SK-N-MC (cell line): ENCODE data around the gene RAB43.
"Not testable (repeated sequence)": the region's sequence is repeated elsewhere in the genome, so short reads cannot be mapped to it uniquely, and the experiment has no call there.

Source experiments
- DNase-seq: peaks from one replicate; pipeline ENCODE4 v3.0.0-alpha.2; 2011; ENCODE audit warnings: low read depth, low spot score
- H3K27ac ChIP-seq: fragments of 200-600 bp; sonication (generic); 2 replicates; pipeline ENCODE4 v1.5.1; 2016; ENCODE audit warnings: mixed run types
- H3K36me3 ChIP-seq: fragments of 200-600 bp; sonication (generic); 2 replicates; pipeline ENCODE4 v1.6.1; 2017; ENCODE audit warnings: antibody characterized with exemption, low read length, mixed read lengths; ENCODE audit not compliant: insufficient read depth
- H3K4me3 ChIP-seq: fragments of 200-600 bp; sonication (generic); 2 replicates; pipeline ENCODE4 v1.5.1; 2016
- H3K9ac ChIP-seq: fragments of 200-600 bp; sonication (generic); 2 replicates; pipeline ENCODE4 v1.8.0; 2017; ENCODE audit warnings: mixed run types, mixed read lengths; ENCODE audit not compliant: insufficient read length
- H3K9me3 ChIP-seq: fragments of 200-600 bp; sonication (generic); 2 replicates; pipeline ENCODE4 v1.6.1; 2017; ENCODE audit warnings: low read depth, mild to moderate bottlenecking, antibody characterized with exemption, low read length, moderate library complexity, mixed read lengths
- EZH2 ChIP-seq: fragments of 200-600 bp; sonication (generic); IDR thresholded peaks from one replicate; pipeline ENCODE4 v1.6.1; 2017; ENCODE audit warnings: antibody characterized with exemption
- FOXP2 ChIP-seq: optimal IDR thresholded peaks from 2 replicates; pipeline ENCODE3; 2011; ENCODE audit warnings: mild to moderate bottlenecking, moderate library complexity; ENCODE audit not compliant: insufficient read depth; ENCODE audit errors: extremely low read length, control extremely low read depth
- POLR2AphosphoS5 ChIP-seq: IDR thresholded peaks from 2 replicates; pipeline ENCODE4 v1.6.1; 2012; ENCODE audit warnings: mild to moderate bottlenecking, low read depth, low read length, borderline replicate concordance

Gene RAB43

GRCh38 chr3:129087138-129087702 is 34.4 kb downstream of the RAB43 start:
- Histone ChIP-seq H3K4me3 (no peak overlapping the region), H3K27ac (no peak overlapping the region), H3K9ac (no peak overlapping the region), H3K9me3 (no peaks in the 10 kb centered on the region), H3K36me3 (no peaks in the 10 kb centered on the region)
- no peak for DNase-seq
- no peak for TF ChIP-seq POLR2AphosphoS5
- TF ChIP-seq FOXP2: no peak
- TF ChIP-seq EZH2: no peak

DNA sequence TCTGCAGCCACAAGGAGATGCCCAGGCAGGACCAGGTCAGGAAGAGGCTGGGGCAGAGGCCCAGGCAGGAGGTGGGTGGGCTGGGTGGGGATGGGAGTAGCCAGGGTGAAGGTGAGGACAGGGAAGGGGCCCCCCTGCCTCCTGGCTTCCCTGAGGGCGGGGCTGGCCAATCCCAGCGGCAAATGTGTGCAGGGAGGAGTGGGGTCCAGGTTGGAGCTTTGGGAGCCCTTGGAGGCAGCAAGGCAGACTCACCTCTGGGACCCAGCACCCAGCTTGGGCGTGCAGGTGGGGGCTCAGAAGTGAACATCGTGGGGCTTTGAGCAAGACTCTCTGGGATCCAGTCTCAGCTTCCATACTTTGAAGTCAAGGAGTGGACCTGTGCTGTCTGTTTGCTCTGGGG is 35.8 kb downstream of the RAB43 start:
- no peak overlapping the region for H3K27ac ChIP-seq
- H3K36me3 ChIP-seq: no peaks in the 10 kb centered on the region
- TF ChIP-seq POLR2AphosphoS5 (no peak), FOXP2 (no peak), EZH2 (no peak)
- no peak overlapping the region for H3K9ac ChIP-seq
- no peak for DNase-seq
- no peak overlapping the region for H3K4me3 ChIP-seq
- no peaks in the 10 kb centered on the region for H3K9me3 ChIP-seq

DNA sequence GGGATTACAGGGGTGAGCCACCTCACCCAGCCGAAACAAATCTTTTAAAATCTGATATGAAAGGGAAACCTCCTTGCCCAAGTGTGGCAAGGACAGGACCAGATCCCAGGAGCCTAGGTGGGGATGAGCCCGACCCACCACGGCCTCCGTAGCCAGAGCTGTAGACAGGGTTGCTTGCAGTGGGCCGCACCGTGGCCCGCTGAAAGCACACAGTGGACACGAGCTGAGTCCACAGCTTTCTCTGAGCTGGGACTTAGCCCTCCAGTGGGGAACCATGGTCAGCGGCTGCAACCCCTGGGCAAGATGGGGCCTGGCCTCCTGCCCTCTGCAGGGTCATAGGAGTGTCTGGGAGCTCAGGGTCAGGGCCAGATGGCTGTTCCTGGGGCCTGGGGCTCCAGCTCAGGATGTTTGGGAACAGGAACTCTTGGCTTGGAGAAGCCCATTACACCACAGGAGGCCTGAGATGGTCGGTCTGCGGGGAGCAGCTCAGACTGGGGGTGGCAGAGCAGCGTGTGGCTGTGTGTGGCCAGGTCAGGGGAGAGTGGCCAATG is 36.4 kb downstream of the RAB43 start:
- H3K4me3 ChIP-seq: no peak overlapping the region
- TF ChIP-seq FOXP2: no peak
- TF ChIP-seq EZH2: no peak
- no peak for TF ChIP-seq POLR2AphosphoS5
- H3K9me3 ChIP-seq: no peaks in the 10 kb centered on the region
- no peaks in the 10 kb centered on the region for H3K36me3 ChIP-seq
- H3K27ac ChIP-seq: no peak overlapping the region
- DNase-seq: no peak
- H3K9ac ChIP-seq: no peak overlapping the region

DNA sequence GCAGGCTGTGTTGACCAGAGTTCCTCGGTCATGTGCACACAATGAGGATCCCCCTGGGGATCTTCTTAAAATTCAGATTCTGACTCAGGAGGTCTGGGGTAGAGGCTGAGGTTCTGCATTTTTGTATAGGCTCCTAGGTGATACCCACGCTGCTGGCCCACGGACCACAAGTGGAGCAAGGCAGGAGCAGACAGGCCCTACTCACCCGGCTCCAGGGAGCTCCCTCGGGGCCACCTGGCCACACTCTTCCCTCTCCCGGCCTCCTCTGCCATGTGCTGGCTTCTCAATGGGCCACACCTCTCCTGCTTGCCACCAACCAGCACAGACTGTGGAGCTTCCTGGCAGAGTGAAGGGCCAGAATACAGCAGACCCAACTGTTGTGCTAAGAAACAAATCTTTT is 37.1 kb downstream of the RAB43 start:
- Histone ChIP-seq H3K27ac (no peak overlapping the region), H3K9ac (no peak overlapping the region), H3K36me3 (no peaks in the 10 kb centered on the region), H3K4me3 (no peak overlapping the region), H3K9me3 (no peaks in the 10 kb centered on the region)
- no peak for DNase-seq
- TF ChIP-seq POLR2AphosphoS5 (no peak), EZH2 (no peak), FOXP2 (no peak)

- Histone ChIP-seq H3K9ac (no peak overlapping the region), H3K36me3 (no peaks in the 10 kb centered on the region), H3K27ac (no peak overlapping the region), H3K4me3 (no peak overlapping the region), H3K9me3 (no peaks in the 10 kb centered on the region)
- TF ChIP-seq FOXP2: no peak
- no peak for TF ChIP-seq POLR2AphosphoS5
- TF ChIP-seq EZH2: no peak
- no peak for DNase-seq
Observed at GRCh38 chr3:129082026-129082425, 39.6 kb downstream of the RAB43 start.

DNA sequence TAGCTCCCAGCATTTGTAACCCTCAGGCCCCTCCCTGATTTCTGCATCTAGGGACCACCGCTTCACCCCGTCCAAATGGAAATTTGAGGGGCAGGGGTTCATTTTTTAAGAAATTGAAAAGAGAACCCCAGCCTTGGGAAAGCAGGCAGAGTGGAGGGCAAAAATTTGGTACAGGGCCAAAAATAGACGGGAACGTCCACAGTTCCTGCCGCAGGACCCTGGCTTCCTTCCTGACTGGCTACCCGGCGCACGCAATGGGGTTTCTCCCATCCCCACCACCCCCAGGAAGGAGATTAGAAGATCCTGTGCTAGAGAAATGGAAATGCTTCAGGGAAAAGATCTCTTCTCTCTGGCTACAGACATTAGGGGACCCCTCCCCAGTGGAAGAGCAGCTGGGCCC is 40.1 kb downstream of the RAB43 start:
- Histone ChIP-seq H3K9ac (no peak overlapping the region), H3K36me3 (no peaks in the 10 kb centered on the region), H3K27ac (no peak overlapping the region), H3K4me3 (no peak overlapping the region), H3K9me3 (no peaks in the 10 kb centered on the region)
- TF ChIP-seq EZH2: no peak
- DNase-seq: no peak

- Histone ChIP-seq H3K9ac (no peak overlapping the region), H3K4me3 (no peak overlapping the region), H3K27ac (no peak overlapping the region), H3K36me3 (no peaks in the 10 kb centered on the region), H3K9me3 (no peaks in the 10 kb centered on the region)
- no peak for DNase-seq
- no peak for TF ChIP-seq FOXP2
- no peak for TF ChIP-seq EZH2
- no peak for TF ChIP-seq POLR2AphosphoS5
Observed at GRCh38 chr3:129078510-129078909, 43.1 kb downstream of the RAB43 start.

GRCh38 chr3:129077222-129077621 is 44.4 kb downstream of the RAB43 start:
- no peaks in the 10 kb centered on the region for H3K9me3 ChIP-seq
- no peak overlapping the region for H3K4me3 ChIP-seq
- TF ChIP-seq FOXP2 (no peak), EZH2 (no peak), POLR2AphosphoS5 (no peak)
- no peaks in the 10 kb centered on the region for H3K36me3 ChIP-seq
- no peak for DNase-seq
- H3K9ac ChIP-seq: no peak overlapping the region
- no peak overlapping the region for H3K27ac ChIP-seq

DNA sequence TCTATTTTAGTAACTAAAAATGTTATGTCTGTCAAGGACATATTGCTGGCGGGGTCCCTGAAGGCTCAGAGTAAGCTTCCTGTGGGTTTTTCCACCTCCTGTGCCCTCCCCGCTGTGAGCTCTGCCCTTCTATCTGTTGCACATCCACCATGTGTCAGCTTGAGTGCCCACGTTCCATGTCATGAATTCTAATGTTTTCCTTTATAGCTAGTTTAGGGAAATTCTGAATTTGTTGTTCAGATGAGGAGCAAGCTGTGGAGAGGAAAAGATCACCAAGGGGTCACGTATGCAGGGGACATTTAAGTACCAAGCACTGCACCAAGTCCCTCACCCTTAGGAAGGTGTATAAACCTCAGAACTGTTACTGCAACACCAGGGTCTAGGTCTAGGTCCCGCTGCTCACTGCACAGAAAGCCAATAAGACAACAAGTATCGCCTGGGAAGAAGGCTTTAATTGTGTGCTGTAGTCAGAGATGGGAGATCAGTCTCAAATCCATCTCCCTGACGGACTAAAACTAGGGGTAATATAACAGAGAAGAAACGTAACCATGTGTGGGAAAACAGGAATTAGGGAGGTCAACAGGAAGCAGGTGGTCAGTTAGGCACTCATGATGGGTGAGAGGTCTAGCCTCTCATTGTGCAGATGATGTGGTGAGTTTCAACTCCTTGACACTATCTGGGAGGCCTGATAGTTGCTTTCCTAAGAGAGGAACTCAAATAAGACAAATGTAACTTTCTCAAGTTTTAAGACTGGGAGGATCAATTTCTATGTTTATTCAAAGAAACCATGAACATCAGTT is 51.3 kb downstream of the RAB43 start:
- TF ChIP-seq POLR2AphosphoS5 (no peak), EZH2 (no peak)
- H3K27ac ChIP-seq: no peak overlapping the region
- no peak overlapping the region for H3K9ac ChIP-seq
- no peaks in the 10 kb centered on the region for H3K36me3 ChIP-seq
- H3K9me3 ChIP-seq: no peaks in the 10 kb centered on the region
- H3K4me3 ChIP-seq: no peak overlapping the region
- DNase-seq: no peak

GRCh38 chr3:129069313-129070085 is 52.1 kb downstream of the RAB43 start:
- not testable (repeated sequence) for H3K4me3 ChIP-seq, H3K9me3 ChIP-seq, DNase-seq, H3K27ac ChIP-seq, H3K9ac ChIP-seq, H3K36me3 ChIP-seq
